Motor neuron (in vitro differentiated cells): ENCODE data around the gene SLC22A15. TPM values are rescaled to one million over a fixed set of nuclear protein-coding genes. Genes with fewer than 3 reads are reported as not detected.

ENCODE experiments used
- ATAC-seq, 8 experiments: fragments of 200-7000 bp; cut with Tn5 transposase; replicated peaks in 6 of 8; 2 replicates each; pipeline ENCODE4 v1.8.0; 2021; ENCODE audit warnings: mild to moderate bottlenecking in 8 of 8, moderate library complexity in 8 of 8
- H3K27ac ChIP-seq, 2 donors: fragments of 250-450 bp; sonication (Bioruptor Pico); 2 replicates each; pipeline ENCODE4 v1.9.0; 2021; ENCODE audit warnings: antibody characterized with exemption in 2 of 2, mild to moderate bottlenecking in 2 of 2, moderate library complexity in 1 of 2
- H3K4me1 ChIP-seq, 2 donors: fragments of 250-450 bp; sonication (Bioruptor Pico); replicated peaks in 1 of 2; 2 replicates each; pipeline ENCODE4 v1.6.1; 2021; ENCODE audit warnings: antibody characterized with exemption in 2 of 2, mild to moderate bottlenecking in 2 of 2, moderate library complexity in 1 of 2
- H3K4me3 ChIP-seq, 5 donors: fragments of 250-450 bp; sonication (Bioruptor Pico); 2 replicates each; pipeline ENCODE4 v1.9.0; 2021; ENCODE audit warnings: antibody characterized with exemption in 5 of 5, mild to moderate bottlenecking in 5 of 5, moderate library complexity in 4 of 5
- WGBS, 10 experiments: fragments of 450-650 bp; shearing (Covaris generic); methylation state at CpG; one replicate each; pipeline ENCODE4 v1.0.0; 2022; 5-methylcytosine and 5-hydroxymethylcytosine counted together
- in situ Hi-C, 9 experiments: fragments of 400-800 bp; cut with MboI; loops; one replicate each; pipeline ENCODE4 v1.15.0; 2021; ENCODE audit warnings: low sequenced_read_pairs in 9 of 9, low pct_unique_long_range_greater_than_20kb in 2 of 9; ENCODE audit not compliant: unreplicated experiment in 9 of 9
- total RNA-seq, 8 experiments: library from RNA; unstranded; fragments of 300-600 nt; gene quantifications; 2 replicates each; pipeline versions ENCODE4 v1.2.3 to v1.2.4, GENCODE V29; 2022

Gene SLC22A15
- 10 to 100 TPM in 2 of 8 experiments, 1 to 10 TPM in 5, under 1 TPM in 1; 0.20 to 11.2 (median 7.0) TPM for total RNA-seq

- H3K4me1 ChIP-seq: peaks cover 9 to 27% of the 10 kb centered on the region in 2 donors
- in situ Hi-C loops: loop anchor here in 3 of 9 experiments (25.0 kb wide), 2 partner anchors 164 to 364 kb away; no protein-coding TSS in a partner anchor
- ATAC-seq: peak; percentile 72 to 90 (median 85)
- 0 to 25% (median 2%) methylated on average over 1 to 20 of the region's 91 CpGs; no CpG with 5 or more reads in 3 of the 10 experiments for WGBS, 10 experiments
- peak within 1 kb of the TSS; percentile 38 to 58 (median 45) for H3K4me3 ChIP-seq
- H3K27ac ChIP-seq: peak within 1 kb of the TSS; percentile 25 to 75
Measured at GRCh38 chr1:115976062-115976920, at the start of gene SLC22A15. TSS of gene SLC22A15 (plus strand) at chr1:115976513. CDS start at chr1:115976628, 115 bp downstream.

- Histone ChIP-seq H3K4me3 (no peak overlapping the region), H3K27ac (no peak overlapping the region), H3K4me1 (peaks cover 27 to 35% of the 10 kb centered on the region in 2 donors)
- in situ Hi-C loops: no loop called here
- 20 to 100% (median 91%) methylated on average over 1 to 4 of the region's 4 CpGs; no CpG with 5 or more reads in 2 of the 10 experiments for WGBS, 10 experiments
- ATAC-seq: no peak
Measured at GRCh38 chr1:115927971-115928370, 48.3 kb upstream of the SLC22A15 start.

- in situ Hi-C loops: no loop called here
- H3K4me1 ChIP-seq: peaks cover 11 to 16% of the 10 kb centered on the region in 2 donors
- H3K27ac ChIP-seq: no peak overlapping the region
- peak in 2 of 8 experiments; percentile 73 to 83 for ATAC-seq
- 0 to 87% (median 75%) methylated on average over 3 to 5 of the region's 5 CpGs; no CpG with 5 or more reads in 2 of the 10 experiments for WGBS, 10 experiments
- H3K4me3 ChIP-seq: no peak overlapping the region
Measured at GRCh38 chr1:115929881-115930280, 46.4 kb upstream of the SLC22A15 start.

- WGBS, 10 experiments: 40 to 82% (median 72%) methylated on average over 1 to 3 of the region's 3 CpGs
- no peak for ATAC-seq
Measured at GRCh38 chr1:115933625-115934024, 42.7 kb upstream of the SLC22A15 start.

GRCh38 chr1:115939455-115939854 lies 36.9 kb upstream of the SLC22A15 start:
- no peak overlapping the region for H3K27ac ChIP-seq
- H3K4me1 ChIP-seq: peaks cover 0 to 10% of the 10 kb centered on the region in 2 donors
- in situ Hi-C loops: no loop called here
- H3K4me3 ChIP-seq: no peak overlapping the region
- WGBS, 10 experiments: 17 to 52% (median 45%) methylated on average over 1 to 6 of the region's 6 CpGs; no CpG with 5 or more reads in 3 of the 10 experiments
- ATAC-seq: peak in 4 of 8 experiments; percentile 46 to 98 (median 95)

More at GRCh38 chr1:115933625-115934024, 42.7 kb upstream of the SLC22A15 start:
- H3K4me3 ChIP-seq: no peak overlapping the region
- in situ Hi-C loops: no loop called here
- H3K4me1 ChIP-seq: no peaks in the 10 kb centered on the region
- H3K27ac ChIP-seq: no peak overlapping the region

- no peaks in the 10 kb centered on the region for H3K4me1 ChIP-seq
- peak in 1 of 8 experiments; percentile 27 for ATAC-seq
- WGBS, 10 experiments: 25 to 100% (median 92%) methylated on average over 1 to 2 of the region's 3 CpGs; no CpG with 5 or more reads in 4 of the 10 experiments
- no peak overlapping the region for H3K4me3 ChIP-seq
- in situ Hi-C loops: no loop called here
- no peak overlapping the region for H3K27ac ChIP-seq
Measured at GRCh38 chr1:115946116-115946515, 30.2 kb upstream of the SLC22A15 start.

- ATAC-seq: no peak
- in situ Hi-C loops: no loop called here
Measured at GRCh38 chr1:115949156-115949555, 27.2 kb upstream of the SLC22A15 start.

GRCh38 chr1:115951560-115951959 lies 24.8 kb upstream of the SLC22A15 start:
- Histone ChIP-seq H3K4me1 (no peaks in the 10 kb centered on the region), H3K27ac (no peak overlapping the region), H3K4me3 (no peak overlapping the region)
- in situ Hi-C loops: no loop called here
- no peak for ATAC-seq

More at GRCh38 chr1:115949156-115949555, 27.2 kb upstream of the SLC22A15 start:
- Histone ChIP-seq H3K4me1 (no peaks in the 10 kb centered on the region), H3K27ac (no peak overlapping the region), H3K4me3 (no peak overlapping the region)
- 31 to 100% (median 88%) methylated on average over 1 to 2 of the region's 2 CpGs; no CpG with 5 or more reads in 2 of the 10 experiments for WGBS, 10 experiments

- no peaks in the 10 kb centered on the region for H3K4me1 ChIP-seq
- H3K4me3 ChIP-seq: no peak overlapping the region
- in situ Hi-C loops: no loop called here
- ATAC-seq: no peak
- H3K27ac ChIP-seq: no peak overlapping the region
- WGBS, 10 experiments: 0 to 13% (median 0%) methylated on average over 1 of the region's 1 CpG; no CpG with 5 or more reads in 3 of the 10 experiments
Measured at GRCh38 chr1:115952547-115952946, 23.8 kb upstream of the SLC22A15 start.

GRCh38 chr1:115953180-115953579 lies 23.1 kb upstream of the SLC22A15 start:
- WGBS, 10 experiments: 29 to 71% (median 55%) methylated on average over 1 of the region's 1 CpG; no CpG with 5 or more reads in 2 of the 10 experiments
- in situ Hi-C loops: no loop called here
- H3K27ac ChIP-seq: no peak overlapping the region
- H3K4me3 ChIP-seq: no peak overlapping the region
- no peak for ATAC-seq
- H3K4me1 ChIP-seq: no peaks in the 10 kb centered on the region

GRCh38 chr1:115954684-115955083 lies 21.6 kb upstream of the SLC22A15 start:
- Histone ChIP-seq H3K4me1 (no peaks in the 10 kb centered on the region), H3K4me3 (no peak overlapping the region), H3K27ac (no peak overlapping the region)
- no peak for ATAC-seq
- 20 to 60% (median 48%) methylated on average over 1 to 2 of the region's 2 CpGs; no CpG with 5 or more reads in 2 of the 10 experiments for WGBS, 10 experiments
- in situ Hi-C loops: no loop called here

GRCh38 chr1:115955228-115955627 lies 21.1 kb upstream of the SLC22A15 start:
- in situ Hi-C loops: no loop called here
- Histone ChIP-seq H3K4me3 (no peak overlapping the region), H3K27ac (no peak overlapping the region), H3K4me1 (no peaks in the 10 kb centered on the region)
- WGBS, 10 experiments: 20 to 79% (median 62%) methylated on average over 1 of the region's 1 CpG; no CpG with 5 or more reads in 4 of the 10 experiments
- no peak for ATAC-seq

- Histone ChIP-seq H3K27ac (no peak overlapping the region), H3K4me1 (no peaks in the 10 kb centered on the region), H3K4me3 (no peak overlapping the region)
- in situ Hi-C loops: no loop called here
- 69 to 100% (median 82%) methylated on average over 1 to 2 of the region's 2 CpGs; no CpG with 5 or more reads in 3 of the 10 experiments for WGBS, 10 experiments
- ATAC-seq: no peak
Measured at GRCh38 chr1:115958866-115959265, 17.4 kb upstream of the SLC22A15 start.
